Gastroesophageal sphincter (tissue), 3 donors: ENCODE data around the gene TAS1R1.

ENCODE experiments used
- CTCF ChIP-seq, 4 experiments: fragments of 200-600 bp in 2 of 4; fragments of 450-650 bp in 2 of 4; sonication (generic) in 1 of 4; IDR thresholded peaks; one replicate each; pipeline ENCODE4 v1.5.1; 2017 to 2019; ENCODE audit warnings: antibody characterized with exemption in 4 of 4, mild to moderate bottlenecking in 2 of 4, moderate library complexity in 2 of 4
- POLR2A ChIP-seq, 2 donors: fragments of 450-650 bp; IDR thresholded peaks; one replicate each; pipeline ENCODE4 v1.6.1; 2017; ENCODE audit warnings: antibody characterized with exemption in 2 of 2, mild to moderate bottlenecking in 2 of 2, moderate library complexity in 1 of 2
- POLR2AphosphoS5 ChIP-seq: sonication (generic); formaldehyde crosslinking; IDR thresholded peaks from one replicate; pipeline ENCODE4 v1.6.1; 2017; ENCODE audit warnings: antibody characterized with exemption

GRCh38 chr1:6587261-6588005 is 32.3 kb downstream of the TAS1R1 start:
- TF ChIP-seq CTCF (IDR thresholded peaks at IDR 0.05): no peak
- no peak for TF ChIP-seq POLR2AphosphoS5
- TF ChIP-seq POLR2A (IDR thresholded peaks at IDR 0.05): no peak
